ENCODE results near the gene TREH.

The TREH gene

GRCh38 chr11:118607401-118608359 lies 71.8 kb downstream of the TREH start, which contains the start of gene PHLDB1:
Gene PHLDB1, plus strand, starts transcription at chr11:118607615. Its CDS starts 6,222 bp downstream, at chr11:118613837.
- peak; percentile 76 for DNase-seq (ENCODE audit: extremely low spot score)
- ChIA-PET POLR2A (interaction anchor here (0.6 to 4.1 kb wide), 6 partner anchors 11 to 51 kb away, joined by 3 to 28 read pairs (median 4); partner anchors contain the start of gene ARCN1), CTCF (interaction anchor here (0.6 to 1.8 kb wide), 3 partner anchors 13 to 320 kb away, joined by 3 to 6 read pairs (median 6); no protein-coding TSS in a partner anchor)
- TF ChIP-seq ELF4 (IDR thresholded peaks at IDR 0.05): no peak
- no peak for TF ChIP-seq ZNF384 (IDR thresholded peaks at IDR 0.05)
- TF ChIP-seq SUZ12 (IDR thresholded peaks at IDR 0.05): no peak
- peak; percentile 46; the same call in 1 of the 2 replicates for TF ChIP-seq LEF1 (IDR thresholded peaks at IDR 0.05; ENCODE audit: borderline replicate concordance)
- no peak for TF ChIP-seq FOXK2 (IDR thresholded peaks at IDR 0.05)
- peak; percentile 23; the same call in 1 of the 2 replicates for TF ChIP-seq L3MBTL2 (conservative IDR thresholded peaks at IDR 0.05)

Measured in HEK293T (cell line).